H1 (cell line): ENCODE measurements around the gene HOXA6. TPM values are rescaled to one million over a fixed set of nuclear protein-coding genes. Genes with fewer than 3 reads are reported as not detected.

Experiments
- CTCF ChIA-PET: fragments of 300-600 bp; sonication (Branson Sonifier 250); formaldehyde crosslinking; loops from one replicate; lab custom pipeline; 2021; ENCODE audit not compliant: partially characterized antibody; lab: Charles Lee
- POLR2A ChIA-PET: fragments of 300-600 bp; sonication (Branson Sonifier 250); formaldehyde crosslinking; loops from one replicate; lab custom pipeline; 2021; ENCODE audit warnings: inconsistent platforms; ENCODE audit not compliant: partially characterized antibody; lab: Charles Lee
- DNase-seq, 2 experiments: peaks; one replicate each; pipeline versions ENCODE4 v3.0.0 to v3.0.0-alpha.2; 2010 to 2022; ENCODE audit warnings: low spot score in 2 of 2, low read depth in 1 of 2, mixed read lengths in 1 of 2
- FAIRE-seq: peaks from 2 replicates; lab custom pipeline; 2011; peaks lifted over from hg19 to GRCh38; lab: Jason Lieb, UNC
- H2AFZ ChIP-seq: 2 replicates; pipeline ENCODE4 v1.8.1; 2012; ENCODE audit warnings: low read length, inconsistent platforms
- H2AK5ac ChIP-seq: 2 replicates; pipeline ENCODE4 v1.6.1; 2013; ENCODE audit warnings: low read depth, low read length
- H2BK120ac ChIP-seq: replicated peaks from 2 replicates; pipeline ENCODE3; 2013; ENCODE audit warnings: low read depth, low read length, inconsistent platforms
- H2BK12ac ChIP-seq: 2 replicates; pipeline ENCODE4 v1.6.1; 2013; ENCODE audit warnings: low read depth, low read length
- H2BK15ac ChIP-seq: 2 replicates; pipeline ENCODE4 v1.6.1; 2013; ENCODE audit warnings: low read length
- H2BK20ac ChIP-seq: 2 replicates; pipeline ENCODE4 v1.6.1; 2013; ENCODE audit warnings: low read length
- H2BK5ac ChIP-seq: 2 replicates; pipeline ENCODE4 v1.6.1; 2013; ENCODE audit warnings: low read depth, low read length
- H3K14ac ChIP-seq: 2 replicates; pipeline ENCODE4 v1.6.1; 2013; ENCODE audit warnings: inconsistent platforms; ENCODE audit not compliant: insufficient read length
- H3K18ac ChIP-seq: 2 replicates; pipeline ENCODE4 v1.6.1; 2013; ENCODE audit warnings: low read length; ENCODE audit errors: extremely low read depth
- H3K23ac ChIP-seq: 2 replicates; pipeline ENCODE4 v1.6.1; 2013; ENCODE audit warnings: inconsistent platforms; ENCODE audit not compliant: insufficient read length
- H3K23me2 ChIP-seq: 2 replicates; pipeline ENCODE4 v1.6.1; 2013; ENCODE audit warnings: low read depth, low read length
- H3K27ac ChIP-seq: 2 replicates; pipeline ENCODE4 v1.6.1; 2011; ENCODE audit warnings: low read depth, low read length, inconsistent platforms
- H3K27me3 ChIP-seq, 4 experiments: replicated peaks in 1 of 4; 1 replicate in 1 of 4; 2 replicates in 3 of 4; pipeline versions ENCODE4 v1.6.1 to v1.8.1; 2011 to 2013; ENCODE audit warnings: low read length in 3 of 4, mild to moderate bottlenecking in 3 of 4, inconsistent platforms in 2 of 4, mixed read lengths in 2 of 4, moderate library complexity in 1 of 4; ENCODE audit not compliant: control insufficient read depth in 3 of 4, insufficient read depth in 3 of 4; ENCODE audit errors: extremely low read depth in 1 of 4
- H3K36me3 ChIP-seq, 4 experiments: 2 replicates each; pipeline versions ENCODE4 v1.6.1 to v1.8.1; 2011 to 2013; ENCODE audit warnings: mild to moderate bottlenecking in 4 of 4, low read length in 3 of 4, moderate library complexity in 2 of 4, control low read depth in 1 of 4, inconsistent platforms in 1 of 4; ENCODE audit not compliant: insufficient read depth in 4 of 4, control insufficient read depth in 2 of 4
- H3K4ac ChIP-seq: replicated peaks from 2 replicates; pipeline ENCODE3; 2013; ENCODE audit warnings: low read length, low read depth, mixed read lengths, inconsistent platforms; ENCODE audit not compliant: insufficient read length
- H3K4me1 ChIP-seq, 4 experiments: replicated peaks in 1 of 4; 1 replicate in 1 of 4; 2 replicates in 3 of 4; pipeline versions ENCODE4 v1.6.1 to v1.8.1; 2011 to 2013; ENCODE audit warnings: low read length in 3 of 4, inconsistent platforms in 2 of 4, mixed read lengths in 1 of 4; ENCODE audit not compliant: insufficient read depth in 4 of 4, control insufficient read depth in 3 of 4
- H3K4me2 ChIP-seq, 2 experiments: 2 replicates each; pipeline versions ENCODE4 v1.6.1 to v1.8.1; 2011 to 2013; ENCODE audit warnings: low read depth in 2 of 2, low read length in 2 of 2, control low read depth in 1 of 2, inconsistent platforms in 1 of 2, mild to moderate bottlenecking in 1 of 2; ENCODE audit not compliant: insufficient read depth in 1 of 2
- H3K4me3 ChIP-seq, 4 experiments: fragments of 200-600, 300-600 bp in 1 of 4; sonication (generic), shearing (Covaris generic), sonication (Bioruptor Twin) in 1 of 4; 2 replicates each; pipeline versions ENCODE4 v1.5.1 to v1.8.1; 2011 to 2016; ENCODE audit warnings: low read length in 4 of 4, low read depth in 3 of 4, control low read depth in 2 of 4, inconsistent platforms in 2 of 4, mild to moderate bottlenecking in 2 of 4, mixed read lengths in 1 of 4, moderate library complexity in 1 of 4; ENCODE audit not compliant: insufficient read depth in 2 of 4; ENCODE audit errors: extremely low read depth in 1 of 4
- H3K56ac ChIP-seq: replicated peaks from 2 replicates; pipeline ENCODE3; 2013; ENCODE audit warnings: low read depth, mild to moderate bottlenecking, mixed read lengths, low read length, inconsistent platforms; ENCODE audit not compliant: insufficient read length
- H3K79me1 ChIP-seq: 2 replicates; pipeline ENCODE4 v1.6.1; 2013; ENCODE audit warnings: low read depth, low read length, control low read depth
- H3K79me2 ChIP-seq, 2 experiments: 2 replicates each; pipeline versions ENCODE4 v1.6.1 to v1.8.1; 2012 to 2013; ENCODE audit warnings: low read length in 2 of 2, mild to moderate bottlenecking in 2 of 2, inconsistent platforms in 1 of 2; ENCODE audit not compliant: insufficient read depth in 2 of 2, control insufficient read depth in 1 of 2
- H3K9ac ChIP-seq, 4 experiments: replicated peaks in 1 of 4; 1 replicate in 1 of 4; 2 replicates in 3 of 4; pipeline versions ENCODE4 v1.6.1 to v1.8.1; 2011 to 2013; ENCODE audit warnings: low read depth in 3 of 4, low read length in 3 of 4, control low read depth in 2 of 4, mild to moderate bottlenecking in 2 of 4, moderate library complexity in 2 of 4, inconsistent platforms in 1 of 4; ENCODE audit errors: extremely low read depth in 1 of 4
- H3K9me3 ChIP-seq, 2 experiments: 2 replicates each; pipeline versions ENCODE4 v1.6.1 to v1.8.1; 2012 to 2013; ENCODE audit warnings: mild to moderate bottlenecking in 2 of 2, moderate library complexity in 2 of 2, control low read depth in 1 of 2, inconsistent platforms in 1 of 2, low read depth in 1 of 2, low read length in 1 of 2, mixed read lengths in 1 of 2; ENCODE audit not compliant: insufficient read depth in 2 of 2
- H4K20me1 ChIP-seq, 2 experiments: replicated peaks in 1 of 2; 2 replicates each; pipeline versions ENCODE3 to v1.8.1; 2011 to 2013; ENCODE audit warnings: inconsistent platforms in 2 of 2, low read length in 2 of 2, mild to moderate bottlenecking in 1 of 2; ENCODE audit not compliant: insufficient read depth in 2 of 2, control insufficient read depth in 1 of 2
- H4K5ac ChIP-seq: 2 replicates; pipeline ENCODE4 v1.6.1; 2013; ENCODE audit warnings: low read length, low read depth, mixed read lengths, inconsistent platforms; ENCODE audit not compliant: insufficient read length
- H4K8ac ChIP-seq: 2 replicates; pipeline ENCODE4 v1.8.0; 2013; ENCODE audit warnings: mild to moderate bottlenecking, moderate library complexity, low read length, inconsistent platforms; ENCODE audit not compliant: insufficient read depth; ENCODE audit errors: extremely low read depth
- H4K91ac ChIP-seq: replicated peaks from 2 replicates; pipeline ENCODE3; 2013; ENCODE audit warnings: low read length, mixed read lengths, inconsistent platforms; ENCODE audit not compliant: insufficient read length
- GABPA ChIP-seq: IDR thresholded peaks from 2 replicates; pipeline ENCODE4 v1.6.1; 2011; ENCODE audit warnings: mild to moderate bottlenecking, low read length, moderate library complexity, borderline replicate concordance; ENCODE audit not compliant: insufficient read depth
- JUN ChIP-seq: IDR thresholded peaks from 2 replicates; pipeline ENCODE4 v1.6.1; 2011; ENCODE audit warnings: low read depth, mild to moderate bottlenecking, improper control_type of control experiment, low read length
- RAD21 ChIP-seq, 2 experiments: IDR thresholded peaks in 1 of 2; conservative IDR thresholded peaks in 1 of 2; 2 replicates each; pipeline ENCODE4 v1.6.1; 2011; ENCODE audit warnings: low read depth in 2 of 2, low read length in 2 of 2, improper control_type of control experiment in 1 of 2, inconsistent platforms in 1 of 2, mild to moderate bottlenecking in 1 of 2, moderate library complexity in 1 of 2
- RXRA ChIP-seq: IDR thresholded peaks from 2 replicates; pipeline ENCODE4 v1.6.1; 2011; ENCODE audit warnings: low read depth, mild to moderate bottlenecking, low read length, moderate library complexity; ENCODE audit not compliant: insufficient read depth
- SP2 ChIP-seq: IDR thresholded peaks from 2 replicates; pipeline ENCODE4 v1.6.1; 2012; ENCODE audit warnings: mild to moderate bottlenecking, low read length, inconsistent platforms
- WGBS, 2 experiments: shearing (Covaris generic) in 1 of 2; methylation state at CpG; one replicate each; pipeline versions ENCODE4 v1.1.6 to v1.1.7; 2013 to 2015; ENCODE audit warnings: low lambda C conversion rate in 2 of 2, mixed read lengths in 2 of 2, inconsistent platforms in 1 of 2, low coverage in 1 of 2, missing lambda C conversion rate in 1 of 2; ENCODE audit not compliant: insufficient replicate concordance in 2 of 2, insufficient coverage in 1 of 2, insufficient read length in 1 of 2; ENCODE audit errors: extremely low coverage in 1 of 2, missing lambda C conversion rate in 1 of 2; 5-methylcytosine and 5-hydroxymethylcytosine counted together
- polyA plus RNA-seq, 7 experiments: library from polyadenylated mRNA; depleted of rRNA in 3 of 7; stranded (reverse) in 5 of 7; unstranded in 2 of 7; fragments of >200 nt in 5 of 7; fragments of 200-250 nt in 2 of 7; gene quantifications; 1 replicate in 5 of 7; 2 replicates in 1 of 7; 4 replicates in 1 of 7; pipeline versions ENCODE4 v1.2.1 to v1.2.3, GENCODE V29; 2011 to 2013; ENCODE audit warnings: missing spikeins in 2 of 7, mixed read lengths in 2 of 7
- total RNA-seq: library from RNA; stranded (reverse); fragmentation: NEBNext Ultra II Directional; extraction: Animal tissue kit (Norgen Biotek cat#: 25700); gene quantifications from 2 replicates; pipeline ENCODE4 v1.2.1, GENCODE V29; 2021

The HOXA6 gene
- total and polyA plus RNA-seq, 2 of the 8 experiments (the other 6 are each of a cell fraction or from before 2014, with no cell fraction given) = not detected

- H3K56ac ChIP-seq = no peak overlapping the region
- H4K91ac ChIP-seq = no peak overlapping the region
- no peak overlapping the region for H3K14ac ChIP-seq
- H2BK5ac ChIP-seq = no peak overlapping the region
- DNase-seq (no peak), FAIRE-seq (no peak)
- no peak overlapping the region for H3K27ac ChIP-seq
- no peaks in the 10 kb centered on the region for H3K79me2 ChIP-seq
- no peak overlapping the region for H2AK5ac ChIP-seq
- CTCF ChIA-PET = interaction anchor here (0.5 to 4.4 kb wide), 37 partner anchors 9 to 844 kb away, joined by 3 to 80 read pairs (median 4); partner anchors contain the start of genes HOXA3, HOXA4, HOXA5 and HOXA6
- no peaks in the 10 kb centered on the region for H3K79me1 ChIP-seq
- H3K36me3 ChIP-seq = peaks cover 0 to 28% (median 0%) of the 10 kb centered on the region in 4 experiments; a peak in 1 of 8 replicates
- H4K5ac ChIP-seq = no peak overlapping the region
- 3% methylated on average over 13 of the region's 27 CpGs; no CpG with 5 or more reads in 1 of the 2 experiments for WGBS, 2 experiments
- no peaks in the 10 kb centered on the region; a peak in 3 of 7 replicates for H3K4me1 ChIP-seq
- POLR2A ChIA-PET = interaction anchor here (0.6 to 0.7 kb wide), 2 partner anchors 25 to 958 kb away, joined by 3 to 4 read pairs; no protein-coding TSS in a partner anchor
- H2BK15ac ChIP-seq = no peak overlapping the region
- peaks cover 14 to 29% of the 10 kb centered on the region in 2 experiments for H4K20me1 ChIP-seq
- peaks cover 98 to 100% (median 99%) of the 10 kb centered on the region in 4 experiments for H3K27me3 ChIP-seq
- peaks cover 0 to 12% of the 10 kb centered on the region in 2 experiments; a peak in 1 of 4 replicates for H3K9me3 ChIP-seq
- no peaks in the 10 kb centered on the region for H3K23me2 ChIP-seq
- no peak overlapping the region for H3K23ac ChIP-seq
- H3K4me2 ChIP-seq = peak overlapping the region in 1 of 2 experiments; percentile 77; a peak in 2 of 4 replicates
- no peak overlapping the region for H2BK20ac ChIP-seq
- 0 out of 8 replicates have a peak overlapping the region, but pooled peaks of 1 of the 4 experiments have one; percentile 60 for H3K4me3 ChIP-seq
- no peak overlapping the region for H3K4ac ChIP-seq
- no peak overlapping the region for H3K9ac ChIP-seq
- H3K18ac ChIP-seq = no peak overlapping the region
- H2BK12ac ChIP-seq = no peak overlapping the region
- H4K8ac ChIP-seq = no peak overlapping the region
- H2AFZ ChIP-seq = no peak overlapping the region
- H2BK120ac ChIP-seq = no peak overlapping the region
- TF ChIP-seq JUN (no peak), GABPA (no peak), RXRA (no peak), SP2 (no peak), RAD21 (IDR thresholded peaks at IDR 0.05 in 1 of 2, conservative IDR thresholded peaks at IDR 0.05 in 1 of 2; ENCODE audit: low read depth in 2 of 2, low read length in 2 of 2) (no peak)
Measured at GRCh38 chr7:27161214-27161720, 13.7 kb upstream of the HOXA6 start.
